Spleen (tissue), 11 donors: Measurements from ENCODE around the gene MFNG. TPM values are rescaled to one million over a fixed set of nuclear protein-coding genes. Genes with fewer than 3 reads are reported as not detected.

ENCODE experiments used
- DNase-seq: peaks from one replicate; pipeline ENCODE4 v3.0.0-alpha.2; 2020
- H3K27ac ChIP-seq, 8 donors: fragments of 200-600 bp; sonication (generic) in 7 of 8; 1 replicate in 4 of 8; 2 replicates in 4 of 8; pipeline versions ENCODE4 v1.5.0 to v1.8.0; 2016 to 2021; ENCODE audit warnings: inconsistent platforms in 4 of 8, mild to moderate bottlenecking in 4 of 8, moderate library complexity in 1 of 8
- H3K27me3 ChIP-seq, 7 donors: fragments of 200-600 bp; sonication (generic) in 6 of 7; replicated peaks in 1 of 7; 1 replicate in 4 of 7; 2 replicates in 3 of 7; pipeline versions ENCODE4 v1.5.0 to v1.8.0; 2016 to 2021; ENCODE audit warnings: inconsistent platforms in 3 of 7, mild to moderate bottlenecking in 1 of 7
- H3K36me3 ChIP-seq, 6 donors: fragments of 200-600 bp; sonication (generic) in 5 of 6; 1 replicate in 4 of 6; 2 replicates in 2 of 6; pipeline versions ENCODE4 v1.5.0 to v1.8.0; 2016 to 2021; ENCODE audit warnings: inconsistent platforms in 2 of 6
- H3K4me1 ChIP-seq, 6 donors: fragments of 200-600 bp; sonication (generic) in 5 of 6; 1 replicate in 3 of 6; 2 replicates in 3 of 6; pipeline versions ENCODE4 v1.5.0 to v1.8.0; 2016 to 2021; ENCODE audit warnings: inconsistent platforms in 3 of 6
- H3K4me3 ChIP-seq, 8 donors: fragments of 200-600 bp; sonication (generic) in 7 of 8; 1 replicate in 4 of 8; 2 replicates in 4 of 8; pipeline versions ENCODE4 v1.5.0 to v1.8.0; 2016 to 2021; ENCODE audit warnings: inconsistent platforms in 4 of 8, mild to moderate bottlenecking in 4 of 8, moderate library complexity in 2 of 8
- H3K9me3 ChIP-seq, 8 donors: fragments of 200-600 bp; sonication (generic) in 7 of 8; 1 replicate in 4 of 8; 2 replicates in 4 of 8; pipeline versions ENCODE4 v1.5.0 to v1.8.0; 2016 to 2021; ENCODE audit warnings: inconsistent platforms in 4 of 8
- POLR2A ChIP-seq, 3 donors: fragments of 450-650 bp; IDR thresholded peaks; one replicate each; pipeline ENCODE4 v1.5.1; 2017; ENCODE audit warnings: antibody characterized with exemption in 3 of 3, mild to moderate bottlenecking in 1 of 3
- POLR2AphosphoS5 ChIP-seq, 3 donors: sonication (generic); formaldehyde crosslinking; IDR thresholded peaks; one replicate each; pipeline ENCODE4 v1.5.1; 2017; ENCODE audit warnings: antibody characterized with exemption in 3 of 3
- WGBS, 5 donors: extraction: QIAGEN DNeasy Blood & Tissue Kit in 3 of 5; methylation state at CpG; one replicate each; pipeline versions ENCODE4 v1.1.5 to v1.1.7; 2013 to 2018; 5-methylcytosine and 5-hydroxymethylcytosine counted together
- intact Hi-C: fragments of 100-400 bp; cut with DNase I; formaldehyde crosslinking; loops from one replicate; pipeline ENCODE4 v1.15.0; 2023; ENCODE audit warnings: low total_unique reads
- polyA plus RNA-seq, 3 donors: library from polyadenylated mRNA; stranded (reverse); fragments of 200-250 nt; gene quantifications; one replicate each; pipeline ENCODE4 v1.2.1, GENCODE V29; 2013
- total RNA-seq, 7 donors: library from RNA; depleted of rRNA in 3 of 7; stranded (reverse); fragments of >200 nt in 3 of 7; fragmentation: NEBNext Ultra II Directional in 4 of 7; extraction: Animal tissue kit (Norgen Biotek cat#: 25700) in 4 of 7; gene quantifications; one replicate each; pipeline versions ENCODE4 v1.1.0 to v1.2.1, GENCODE V29; 2016 to 2021
- TF ChIP-seq, protein P1 (sequence below), 11 experiments: fragments of 200-600 bp in 7 of 11; fragments of 450-650 bp in 4 of 11; sonication (generic) in 4 of 11; IDR thresholded peaks in 8 of 11; conservative IDR thresholded peaks in 3 of 11; 1 replicate in 7 of 11; 2 replicates in 4 of 11; pipeline versions ENCODE4 v1.4.0 to v1.8.0; 2016 to 2021; ENCODE audit warnings: antibody characterized with exemption in 11 of 11, inconsistent platforms in 4 of 11, mild to moderate bottlenecking in 1 of 11
- donor health status: healthy with polysubstance abuse.
- donor health status: DM: no; HTN: no; CAD: no; lungs with moderate emphysema.
- donor health status: DM: no; HTN: no; CAD: no.
- donor health status: Bipolar disorder and iron deficiency.
- donor health status: healthy.
- donor health status: DM: no; HTN: no; CAD: no.
- donor health status: DM: yes; HTN: yes; CAD: no.

The MFNG gene
- total and polyA plus RNA-seq, 10 donors, result 38.7 to 138 (median 96.6) TPM

DNA sequence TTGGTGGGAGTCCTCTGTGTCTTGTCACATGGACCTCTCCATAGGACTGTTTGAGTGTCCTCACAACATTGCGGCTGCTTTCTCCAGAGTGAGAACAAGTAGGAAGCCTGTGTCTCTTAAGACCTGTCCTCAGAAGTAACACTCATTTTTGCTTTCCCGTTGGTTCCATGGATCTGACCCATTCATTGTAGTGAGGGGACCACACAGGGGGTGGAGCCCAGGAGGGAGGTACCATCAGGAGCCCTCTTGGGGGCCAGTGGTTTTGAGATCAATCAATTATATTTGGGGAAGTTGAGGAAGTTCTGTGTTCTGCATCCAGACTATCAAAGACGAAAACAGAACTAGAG, 53.5 kb downstream of the MFNG start:
- 84 to 92% (median 90%) methylated on average over 3 of the region's 3 CpGs for WGBS, 5 donors
- Histone ChIP-seq H3K9me3 (peaks cover 0 to 5% (median 0%) of the 10 kb centered on the region in 8 donors), H3K4me1 (peaks cover 0 to 18% (median 5%) of the 10 kb centered on the region in 6 donors), H3K27ac (no peak overlapping the region), H3K36me3 (no peaks in the 10 kb centered on the region), H3K4me3 (no peak overlapping the region), H3K27me3 (peaks cover 6 to 77% (median 42%) of the 10 kb centered on the region in 7 donors)
- intact Hi-C loops, result no loop called here
- DNase-seq, result no peak
- TF ChIP-seq, protein P1, sequence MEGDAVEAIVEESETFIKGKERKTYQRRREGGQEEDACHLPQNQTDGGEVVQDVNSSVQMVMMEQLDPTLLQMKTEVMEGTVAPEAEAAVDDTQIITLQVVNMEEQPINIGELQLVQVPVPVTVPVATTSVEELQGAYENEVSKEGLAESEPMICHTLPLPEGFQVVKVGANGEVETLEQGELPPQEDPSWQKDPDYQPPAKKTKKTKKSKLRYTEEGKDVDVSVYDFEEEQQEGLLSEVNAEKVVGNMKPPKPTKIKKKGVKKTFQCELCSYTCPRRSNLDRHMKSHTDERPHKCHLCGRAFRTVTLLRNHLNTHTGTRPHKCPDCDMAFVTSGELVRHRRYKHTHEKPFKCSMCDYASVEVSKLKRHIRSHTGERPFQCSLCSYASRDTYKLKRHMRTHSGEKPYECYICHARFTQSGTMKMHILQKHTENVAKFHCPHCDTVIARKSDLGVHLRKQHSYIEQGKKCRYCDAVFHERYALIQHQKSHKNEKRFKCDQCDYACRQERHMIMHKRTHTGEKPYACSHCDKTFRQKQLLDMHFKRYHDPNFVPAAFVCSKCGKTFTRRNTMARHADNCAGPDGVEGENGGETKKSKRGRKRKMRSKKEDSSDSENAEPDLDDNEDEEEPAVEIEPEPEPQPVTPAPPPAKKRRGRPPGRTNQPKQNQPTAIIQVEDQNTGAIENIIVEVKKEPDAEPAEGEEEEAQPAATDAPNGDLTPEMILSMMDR (IDR thresholded peaks at IDR 0.05 in 8 of 11, conservative IDR thresholded peaks at IDR 0.05 in 3 of 11), result no peak
- TF ChIP-seq POLR2A (IDR thresholded peaks at IDR 0.05), result no peak
- no peak for TF ChIP-seq POLR2AphosphoS5 (IDR thresholded peaks at IDR 0.05)

DNA sequence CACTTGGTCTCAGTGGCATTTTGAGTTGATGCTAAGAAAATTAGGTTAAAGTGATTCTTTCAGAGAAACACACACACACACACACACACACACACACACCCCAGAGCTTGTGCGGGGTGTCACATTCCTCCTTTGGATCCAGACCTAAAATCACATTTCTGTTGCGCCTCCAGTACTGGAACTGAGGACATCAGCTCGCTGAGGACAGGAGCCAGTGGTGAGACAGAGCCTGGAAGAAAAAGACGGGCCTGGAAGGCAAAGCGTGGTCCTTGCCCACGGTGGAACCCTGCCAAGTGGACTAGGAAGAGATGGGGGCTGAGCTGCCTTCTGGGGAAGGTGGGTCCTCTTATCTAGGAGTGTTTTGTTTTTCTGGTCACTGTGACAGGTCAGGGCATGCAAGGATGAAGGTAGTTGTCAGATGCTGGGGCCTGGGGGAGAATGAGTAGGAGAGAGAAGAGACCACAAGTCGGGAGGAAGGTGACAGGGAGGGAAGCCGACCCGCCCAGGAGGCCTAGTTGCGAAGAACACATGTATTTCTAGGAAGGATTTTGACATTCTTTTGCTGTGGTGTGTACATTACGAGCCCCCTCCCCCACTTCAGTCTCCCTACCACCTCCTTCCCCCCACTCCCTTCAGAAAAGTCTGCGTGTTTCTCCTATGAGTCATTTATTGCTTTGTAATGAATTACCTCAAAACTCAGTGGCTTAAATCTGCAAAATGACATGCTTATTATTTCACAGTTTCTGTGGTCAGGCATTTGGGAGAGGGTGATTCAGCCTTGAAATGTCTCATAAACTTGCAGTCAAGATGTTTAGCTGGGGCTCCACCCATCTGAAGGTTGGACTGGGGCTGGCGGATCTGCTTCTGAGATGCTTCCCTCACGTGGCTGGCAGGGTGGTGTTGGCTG, 54.1 kb downstream of the MFNG start:
- no peaks in the 10 kb centered on the region for H3K36me3 ChIP-seq
- H3K9me3 ChIP-seq, result peaks cover 0 to 5% (median 0%) of the 10 kb centered on the region in 8 donors
- H3K4me3 ChIP-seq, result no peak overlapping the region
- 66 to 81% (median 73%) methylated on average over 14 of the region's 14 CpGs for WGBS, 5 donors
- H3K27ac ChIP-seq, result no peak overlapping the region
- peaks cover 1 to 24% (median 11%) of the 10 kb centered on the region in 6 donors for H3K4me1 ChIP-seq
- no peak for DNase-seq
- TF ChIP-seq, protein P1 (IDR thresholded peaks at IDR 0.05 in 8 of 11, conservative IDR thresholded peaks at IDR 0.05 in 3 of 11), result no peak
- no peak for TF ChIP-seq POLR2AphosphoS5 (IDR thresholded peaks at IDR 0.05)
- TF ChIP-seq POLR2A (IDR thresholded peaks at IDR 0.05), result no peak
- H3K27me3 ChIP-seq, result peaks cover 6 to 79% (median 48%) of the 10 kb centered on the region in 7 donors
- intact Hi-C loops, result no loop called here

DNA sequence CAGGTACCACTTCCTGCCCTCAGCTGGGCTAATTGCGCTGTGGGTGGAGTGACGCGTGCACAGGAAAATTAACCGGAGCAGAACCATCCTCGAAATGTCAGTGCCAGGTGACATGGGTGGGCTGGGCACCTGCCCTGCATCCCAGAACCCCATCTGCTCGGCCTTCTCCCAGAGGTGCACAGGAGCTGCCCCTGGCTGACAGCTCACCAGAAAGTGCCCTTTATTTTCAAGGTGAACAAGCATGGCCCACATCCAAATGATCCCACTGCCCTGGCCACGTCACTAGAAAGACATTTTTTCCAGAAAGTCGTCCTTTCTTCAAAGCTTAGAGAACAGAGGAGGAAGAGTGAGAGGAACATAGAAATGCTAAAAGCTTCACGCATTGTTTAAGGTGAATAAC, 54.8 kb downstream of the MFNG start:
- H3K4me3 ChIP-seq, result no peak overlapping the region
- WGBS, 5 donors, result 78 to 85% (median 81%) methylated on average over 9 of the region's 9 CpGs
- DNase-seq, result no peak
- H3K36me3 ChIP-seq, result no peaks in the 10 kb centered on the region
- intact Hi-C loops, result no loop called here
- TF ChIP-seq POLR2AphosphoS5 (IDR thresholded peaks at IDR 0.05), result no peak
- TF ChIP-seq POLR2A (IDR thresholded peaks at IDR 0.05), result no peak
- TF ChIP-seq, protein P1 (IDR thresholded peaks at IDR 0.05 in 8 of 11, conservative IDR thresholded peaks at IDR 0.05 in 3 of 11), result no peak
- peaks cover 0 to 5% (median 0%) of the 10 kb centered on the region in 8 donors for H3K9me3 ChIP-seq
- peaks cover 2 to 31% (median 16%) of the 10 kb centered on the region in 6 donors for H3K4me1 ChIP-seq
- no peak overlapping the region for H3K27ac ChIP-seq
- peaks cover 6 to 84% (median 55%) of the 10 kb centered on the region in 7 donors for H3K27me3 ChIP-seq

DNA sequence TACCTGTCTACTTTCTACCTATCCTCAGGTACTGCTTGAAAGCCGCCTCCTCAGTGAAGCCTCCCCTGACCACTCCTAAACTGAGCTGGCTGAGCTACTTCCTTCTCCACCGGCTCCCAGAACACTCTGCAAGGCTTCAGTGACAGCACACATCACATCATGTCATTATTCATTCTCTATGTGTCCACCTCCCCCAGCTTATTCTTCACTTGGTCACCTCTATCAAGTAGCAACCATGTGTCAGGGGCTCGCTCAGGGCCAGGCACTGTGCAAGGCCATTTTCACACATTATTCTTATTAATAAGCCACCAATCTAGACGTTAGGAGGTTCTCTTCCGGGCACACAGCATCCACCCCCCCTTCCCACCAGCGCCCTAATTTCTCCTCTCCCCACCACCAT, 55.2 kb downstream of the MFNG start:
- H3K4me3 ChIP-seq, result no peak overlapping the region
- no peaks in the 10 kb centered on the region for H3K36me3 ChIP-seq
- DNase-seq, result no peak
- TF ChIP-seq POLR2AphosphoS5 (IDR thresholded peaks at IDR 0.05) (no peak), POLR2A (IDR thresholded peaks at IDR 0.05) (no peak)
- TF ChIP-seq, protein P1 (IDR thresholded peaks at IDR 0.05 in 8 of 11, conservative IDR thresholded peaks at IDR 0.05 in 3 of 11), result no peak
- 73 to 82% (median 75%) methylated on average over 6 of the region's 6 CpGs for WGBS, 5 donors
- peaks cover 0 to 5% (median 0%) of the 10 kb centered on the region in 8 donors for H3K9me3 ChIP-seq
- peaks cover 6 to 88% (median 59%) of the 10 kb centered on the region in 7 donors for H3K27me3 ChIP-seq
- intact Hi-C loops, result no loop called here
- peaks cover 2 to 36% (median 17%) of the 10 kb centered on the region in 6 donors for H3K4me1 ChIP-seq
- H3K27ac ChIP-seq, result no peak overlapping the region
